Mesothelial cell of epicardium (in vitro differentiated cells): ENCODE measurements around the gene KRTAP15-1. TPM values are rescaled to one million over a fixed set of nuclear protein-coding genes. Genes with fewer than 3 reads are reported as not detected.

Experiments
- DNase-seq, 2 experiments: peaks; one replicate each; pipeline ENCODE4 v3.0.0; 2021; ENCODE audit warnings: low spot score in 2 of 2; ENCODE audit not compliant: unreplicated experiment in 2 of 2
- H3K27ac Mint-ChIP-seq: 2 replicates; pipeline ENCODE4 v1.8.0; 2021; ENCODE audit warnings: mixed read lengths
- H3K27me3 Mint-ChIP-seq: 2 replicates; pipeline ENCODE4 v1.8.0; 2021; ENCODE audit warnings: low read depth, mixed read lengths
- H3K36me3 Mint-ChIP-seq: 2 replicates; pipeline ENCODE4 v1.8.0; 2021; ENCODE audit warnings: mixed read lengths
- H3K4me1 Mint-ChIP-seq: 2 replicates; pipeline ENCODE4 v1.8.0; 2021; ENCODE audit warnings: mixed read lengths
- H3K4me3 Mint-ChIP-seq: 2 replicates; pipeline ENCODE4 v1.8.0; 2021; ENCODE audit warnings: mild to moderate bottlenecking, moderate library complexity, mixed read lengths
- H3K9me3 Mint-ChIP-seq: 2 replicates; pipeline ENCODE4 v1.8.0; 2021; ENCODE audit warnings: mixed read lengths
- total RNA-seq: library from RNA; stranded (reverse); gene quantifications from 3 replicates; pipeline ENCODE4 v1.2.1, GENCODE V29; 2021
- TF ChIP-seq, protein P1 (sequence below): fragments of 200-600 bp; sonication (generic); IDR thresholded peaks from one replicate; pipeline ENCODE4 v1.5.0; 2021; ENCODE audit warnings: antibody characterized with exemption; ENCODE audit not compliant: unreplicated experiment

KRTAP15-1 gene
- total RNA-seq, 1 donor from 2014 or later: not detected

DNA sequence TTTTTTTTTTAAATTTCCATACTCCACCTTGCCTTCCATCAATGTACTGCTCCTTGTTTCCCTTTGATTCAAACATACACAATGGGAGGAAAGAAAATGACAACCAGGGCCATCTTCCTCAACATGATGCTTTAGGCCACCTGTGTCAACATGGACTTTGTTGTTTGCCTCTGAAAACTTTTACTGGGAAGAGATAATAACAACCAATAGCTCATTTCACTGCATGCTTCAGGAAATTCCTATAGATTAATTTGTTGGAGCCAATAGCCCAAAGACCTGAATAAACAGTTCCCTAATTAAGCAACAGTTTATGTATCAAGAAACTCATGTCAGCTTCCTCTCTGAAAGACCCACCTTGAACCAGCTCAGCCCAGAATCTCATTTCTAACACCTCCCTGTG is 3.2 kb downstream of the KRTAP15-1 start:
- no peaks in the 10 kb centered on the region for H3K36me3 Mint-ChIP-seq
- peaks cover 7% of the 10 kb centered on the region for H3K4me1 Mint-ChIP-seq

DNA sequence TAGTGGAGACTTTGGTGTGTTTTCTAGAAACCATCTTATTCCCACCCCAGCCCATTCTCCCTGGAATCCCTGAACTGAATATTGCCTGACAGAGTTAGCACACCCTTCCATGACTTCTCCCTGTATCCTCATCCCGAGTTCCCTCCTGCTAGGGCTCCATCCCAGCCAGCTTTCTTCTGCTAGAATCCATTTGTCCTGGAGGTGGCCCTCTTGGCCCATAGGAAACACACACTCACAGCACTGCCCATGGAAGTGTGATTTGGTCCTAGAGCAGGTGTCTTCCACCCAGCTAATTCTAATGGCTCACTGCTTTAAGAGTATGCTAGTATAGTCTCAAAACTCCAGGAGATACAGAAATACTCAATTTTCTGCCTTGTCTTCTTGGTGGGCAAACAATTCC is 4.1 kb downstream of the KRTAP15-1 start:
- no peaks in the 10 kb centered on the region for H3K4me1 Mint-ChIP-seq
- no peak overlapping the region for H3K4me3 Mint-ChIP-seq
- TF ChIP-seq, protein P1, sequence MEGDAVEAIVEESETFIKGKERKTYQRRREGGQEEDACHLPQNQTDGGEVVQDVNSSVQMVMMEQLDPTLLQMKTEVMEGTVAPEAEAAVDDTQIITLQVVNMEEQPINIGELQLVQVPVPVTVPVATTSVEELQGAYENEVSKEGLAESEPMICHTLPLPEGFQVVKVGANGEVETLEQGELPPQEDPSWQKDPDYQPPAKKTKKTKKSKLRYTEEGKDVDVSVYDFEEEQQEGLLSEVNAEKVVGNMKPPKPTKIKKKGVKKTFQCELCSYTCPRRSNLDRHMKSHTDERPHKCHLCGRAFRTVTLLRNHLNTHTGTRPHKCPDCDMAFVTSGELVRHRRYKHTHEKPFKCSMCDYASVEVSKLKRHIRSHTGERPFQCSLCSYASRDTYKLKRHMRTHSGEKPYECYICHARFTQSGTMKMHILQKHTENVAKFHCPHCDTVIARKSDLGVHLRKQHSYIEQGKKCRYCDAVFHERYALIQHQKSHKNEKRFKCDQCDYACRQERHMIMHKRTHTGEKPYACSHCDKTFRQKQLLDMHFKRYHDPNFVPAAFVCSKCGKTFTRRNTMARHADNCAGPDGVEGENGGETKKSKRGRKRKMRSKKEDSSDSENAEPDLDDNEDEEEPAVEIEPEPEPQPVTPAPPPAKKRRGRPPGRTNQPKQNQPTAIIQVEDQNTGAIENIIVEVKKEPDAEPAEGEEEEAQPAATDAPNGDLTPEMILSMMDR: no peak
- no peak for DNase-seq
- no peaks in the 10 kb centered on the region for H3K9me3 Mint-ChIP-seq
- peaks cover 4% of the 10 kb centered on the region for H3K27me3 Mint-ChIP-seq
- no peaks in the 10 kb centered on the region for H3K36me3 Mint-ChIP-seq
- no peak overlapping the region for H3K27ac Mint-ChIP-seq

More for the DNA sequence above, 3.2 kb downstream of the KRTAP15-1 start:
- Mint-ChIP-seq H3K9me3 (no peaks in the 10 kb centered on the region), H3K4me3 (no peak overlapping the region), H3K27me3 (peaks cover 4% of the 10 kb centered on the region), H3K27ac (no peak overlapping the region)
- TF ChIP-seq, protein P1: no peak
- DNase-seq: no peak

DNA sequence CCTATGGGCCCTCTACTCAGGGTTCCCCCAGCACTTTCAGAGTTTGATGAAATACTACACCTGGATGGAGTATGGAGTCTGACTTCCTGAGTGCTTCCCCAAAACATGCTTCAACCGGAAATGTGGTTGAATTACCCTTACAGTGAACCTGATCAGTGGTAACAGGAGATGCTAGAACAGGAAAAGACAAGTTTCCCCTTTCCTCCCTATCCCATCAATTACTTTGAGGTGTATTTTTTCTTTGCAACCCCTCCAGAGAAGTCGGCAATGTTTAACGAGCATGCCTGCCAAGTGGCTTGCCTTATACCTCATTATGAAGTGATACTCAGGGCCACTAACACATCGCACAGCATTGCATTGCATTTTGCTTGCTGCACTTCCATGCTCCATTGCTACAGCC is 7.0 kb downstream of the KRTAP15-1 start:
- TF ChIP-seq, protein P1: no peak
- Mint-ChIP-seq H3K4me1 (no peaks in the 10 kb centered on the region), H3K9me3 (no peaks in the 10 kb centered on the region), H3K27me3 (peaks cover 4% of the 10 kb centered on the region), H3K36me3 (no peaks in the 10 kb centered on the region), H3K27ac (no peak overlapping the region), H3K4me3 (no peak overlapping the region)
- no peak for DNase-seq

DNA sequence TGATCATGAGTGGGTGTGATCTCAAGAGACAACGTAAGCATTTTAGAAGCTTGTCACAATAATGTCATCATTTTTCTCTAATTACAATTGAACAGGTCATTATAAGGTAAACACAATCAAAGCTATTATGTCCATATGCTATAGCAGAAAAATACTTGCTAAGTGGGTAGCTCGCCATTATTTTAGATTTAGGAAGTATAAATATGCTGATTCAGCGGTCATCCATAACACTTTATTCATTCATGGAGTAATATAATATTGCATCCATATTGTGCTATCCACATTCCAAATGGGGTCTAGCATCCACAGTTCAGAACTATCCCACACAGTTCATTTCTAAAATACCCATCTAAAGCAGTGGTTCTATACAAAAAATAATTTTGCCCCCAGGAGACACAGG is 8.4 kb downstream of the KRTAP15-1 start:
- DNase-seq: no peak
- Mint-ChIP-seq H3K36me3 (no peaks in the 10 kb centered on the region), H3K4me1 (no peaks in the 10 kb centered on the region), H3K27ac (no peak overlapping the region), H3K27me3 (peaks cover 4% of the 10 kb centered on the region), H3K9me3 (no peaks in the 10 kb centered on the region), H3K4me3 (no peak overlapping the region)
- TF ChIP-seq, protein P1: no peak

DNA sequence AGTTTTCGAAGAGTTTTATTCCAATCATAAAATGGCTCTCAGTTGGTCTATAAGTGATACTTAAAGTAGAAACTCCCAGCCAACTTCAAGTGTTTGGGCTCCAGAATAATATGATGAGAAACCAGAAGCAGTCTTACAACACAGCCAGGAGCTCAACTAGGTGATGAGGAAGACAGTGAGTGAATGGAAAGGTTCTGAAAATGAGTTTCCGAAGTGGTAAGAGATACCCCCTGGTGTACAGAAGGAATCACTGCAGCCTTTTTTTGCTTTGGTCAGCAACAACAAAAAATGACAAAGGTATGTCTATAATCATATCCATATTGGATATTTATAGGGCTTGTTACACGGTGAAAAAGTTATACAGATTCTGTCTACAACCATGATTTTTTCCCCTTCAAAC is 23.6 kb downstream of the KRTAP15-1 start:
- DNase-seq: no peak
- Mint-ChIP-seq H3K27me3 (no peaks in the 10 kb centered on the region), H3K27ac (no peak overlapping the region), H3K36me3 (no peaks in the 10 kb centered on the region), H3K4me3 (no peak overlapping the region), H3K4me1 (peaks cover 7% of the 10 kb centered on the region), H3K9me3 (no peaks in the 10 kb centered on the region)
- TF ChIP-seq, protein P1: peak; percentile 64
